ENCODE data around the gene CHST8. TPM values are rescaled to one million over a fixed set of nuclear protein-coding genes. Genes with fewer than 3 reads are reported as not detected.

Gene CHST8
- total RNA-seq, 1 donor from 2014 or later = not detected

- no peak for DNase-seq (ENCODE audit: low read depth)
- no peak for TF ChIP-seq CTCF (conservative IDR thresholded peaks at IDR 0.05; ENCODE audit: low read depth, low read length)
- H3K4me3 ChIP-seq (ENCODE audit: low read depth, low read length) = no peak overlapping the region
These were observed 93.7 kb downstream of the CHST8 start for GRCh38 chr19:33715462-33715861.

GRCh38 chr19:33717878-33718277 lies 96.1 kb downstream of the CHST8 start:
- no peak overlapping the region for H3K4me3 ChIP-seq (ENCODE audit: low read depth, low read length)
- no peak for TF ChIP-seq CTCF (conservative IDR thresholded peaks at IDR 0.05; ENCODE audit: low read depth, low read length)
- no peak for DNase-seq (ENCODE audit: low read depth)

GRCh38 chr19:33718651-33719254 lies 97.0 kb downstream of the CHST8 start:
- H3K4me3 ChIP-seq (ENCODE audit: low read depth, low read length) = no peak overlapping the region
- DNase-seq (ENCODE audit: low read depth) = no peak
- no peak for TF ChIP-seq CTCF (conservative IDR thresholded peaks at IDR 0.05; ENCODE audit: low read depth, low read length)

- TF ChIP-seq CTCF (conservative IDR thresholded peaks at IDR 0.05; ENCODE audit: low read depth, low read length) = no peak
- DNase-seq (ENCODE audit: low read depth) = no peak
- H3K4me3 ChIP-seq (ENCODE audit: low read depth, low read length) = no peak overlapping the region
These were observed 97.8 kb downstream of the CHST8 start for GRCh38 chr19:33719366-33720154.

- no peak for TF ChIP-seq CTCF (conservative IDR thresholded peaks at IDR 0.05; ENCODE audit: low read depth, low read length)
- H3K4me3 ChIP-seq (ENCODE audit: low read depth, low read length) = no peak overlapping the region
- DNase-seq (ENCODE audit: low read depth) = no peak
These were observed 98.4 kb downstream of the CHST8 start for GRCh38 chr19:33720155-33720493.

GRCh38 chr19:33720691-33721682 lies 99.2 kb downstream of the CHST8 start:
- H3K4me3 ChIP-seq (ENCODE audit: low read depth, low read length) = no peak overlapping the region
- TF ChIP-seq CTCF (conservative IDR thresholded peaks at IDR 0.05; ENCODE audit: low read depth, low read length) = no peak
- DNase-seq (ENCODE audit: low read depth) = no peak

Data from epithelial cell of proximal tubule (primary cell).